NB4 (cell line): ENCODE measurements around the gene COG6.

Experiments used
- CTCF ChIP-seq: IDR thresholded peaks from one replicate; pipeline ENCODE4 v1.5.1; 2012; ENCODE audit warnings: low read depth, low read length
- MAX ChIP-seq: IDR thresholded peaks from 2 replicates; pipeline ENCODE4 v1.6.1; 2011; ENCODE audit warnings: low read depth, low read length
- MYC ChIP-seq: IDR thresholded peaks from 2 replicates; pipeline ENCODE4 v1.6.1; 2011; ENCODE audit warnings: low read depth, low read length
- POLR2A ChIP-seq: IDR thresholded peaks from 2 replicates; pipeline ENCODE4 v1.6.1; 2011; ENCODE audit warnings: mild to moderate bottlenecking; ENCODE audit not compliant: insufficient read length; ENCODE audit errors: extremely low read depth

GRCh38 chr13:39786091-39786490, 130.6 kb downstream of the COG6 start:
- TF ChIP-seq CTCF, result no peak
- TF ChIP-seq POLR2A, result no peak
- TF ChIP-seq MYC, result no peak
- TF ChIP-seq MAX, result no peak
